Smooth muscle cell (in vitro differentiated cells): ENCODE measurements around the gene QRFP. TPM values are rescaled to one million over a fixed set of nuclear protein-coding genes. Genes with fewer than 3 reads are reported as not detected.

Experiments used
- DNase-seq: peaks from one replicate; lab custom pipeline; 2025; ENCODE audit not compliant: unreplicated experiment; lab: John Stamatoyannopoulos, UW
- H2AFZ ChIP-seq: fragments of 200-600 bp; sonication (generic); 2 replicates; pipeline ENCODE4 v1.6.0; 2016; ENCODE audit warnings: antibody characterized with exemption, low read depth, mild to moderate bottlenecking
- H3F3A ChIP-seq: fragments of 200-600 bp; sonication (generic); 2 replicates; pipeline ENCODE4 v1.6.0; 2017; ENCODE audit warnings: antibody characterized with exemption, low read depth
- H3K27ac ChIP-seq: fragments of 200-600 bp; sonication (generic); 2 replicates; pipeline ENCODE4 v1.5.1; 2016; ENCODE audit warnings: low read depth, mild to moderate bottlenecking
- H3K27me3 ChIP-seq: fragments of 200-600 bp; sonication (generic); 2 replicates; pipeline ENCODE4 v1.6.1; 2016; ENCODE audit warnings: low read depth, mild to moderate bottlenecking
- H3K36me3 ChIP-seq: fragments of 200-600 bp; sonication (generic); 2 replicates; pipeline ENCODE4 v1.5.1; 2016; ENCODE audit warnings: low read depth
- H3K4me1 ChIP-seq: fragments of 200-600 bp; sonication (generic); 2 replicates; pipeline ENCODE4 v1.5.1; 2016; ENCODE audit warnings: low read depth
- H3K4me2 ChIP-seq: fragments of 200-600 bp; sonication (generic); 2 replicates; pipeline ENCODE4 v1.6.0; 2016; ENCODE audit warnings: mild to moderate bottlenecking
- H3K4me3 ChIP-seq: fragments of 200-600 bp; sonication (generic); 2 replicates; pipeline ENCODE4 v1.5.1; 2016; ENCODE audit warnings: mild to moderate bottlenecking
- H3K79me2 ChIP-seq: fragments of 200-600 bp; sonication (generic); 2 replicates; pipeline ENCODE4 v1.6.0; 2016; ENCODE audit warnings: low read depth, mild to moderate bottlenecking
- H3K9ac ChIP-seq: fragments of 200-600 bp; sonication (generic); 2 replicates; pipeline ENCODE4 v1.6.0; 2016; ENCODE audit warnings: low read depth
- H3K9me3 ChIP-seq: fragments of 200-600 bp; sonication (generic); replicated peaks from 2 replicates; pipeline ENCODE4 v1.5.1; 2016; ENCODE audit warnings: low read depth
- H4K20me1 ChIP-seq: fragments of 200-600 bp; sonication (generic); 2 replicates; pipeline ENCODE4 v1.6.0; 2016; ENCODE audit warnings: low read depth
- WGBS: methylation state at CpG from one replicate; pipeline ENCODE4 v1.1.7; 2016; ENCODE audit warnings: low lambda C conversion rate; 5-methylcytosine and 5-hydroxymethylcytosine counted together
- polyA plus RNA-seq: library from polyadenylated mRNA; unstranded; fragments of >200 nt; fragmentation: Nextera tagmentation; extraction: Ambion mirVana; gene quantifications from 2 replicates; pipeline ENCODE4 v1.2.1, GENCODE V29; 2016
- total RNA-seq: library from RNA; depleted of rRNA; stranded (reverse); fragments of >200 nt; gene quantifications from 2 replicates; pipeline ENCODE4 v1.2.3, GENCODE V29; 2014
- TF ChIP-seq, protein P1 (sequence below): fragments of 200-600 bp; sonication (generic); IDR thresholded peaks from 2 replicates; pipeline ENCODE4 v1.5.1; 2017; ENCODE audit warnings: borderline replicate concordance, mild to moderate bottlenecking, antibody characterized with exemption; ENCODE audit not compliant: insufficient read depth, poor library complexity, severe bottlenecking

The QRFP gene
- total and polyA plus RNA-seq, 2 experiments from 2014 or later = 0.15 TPM; not detected in 1

DNA sequence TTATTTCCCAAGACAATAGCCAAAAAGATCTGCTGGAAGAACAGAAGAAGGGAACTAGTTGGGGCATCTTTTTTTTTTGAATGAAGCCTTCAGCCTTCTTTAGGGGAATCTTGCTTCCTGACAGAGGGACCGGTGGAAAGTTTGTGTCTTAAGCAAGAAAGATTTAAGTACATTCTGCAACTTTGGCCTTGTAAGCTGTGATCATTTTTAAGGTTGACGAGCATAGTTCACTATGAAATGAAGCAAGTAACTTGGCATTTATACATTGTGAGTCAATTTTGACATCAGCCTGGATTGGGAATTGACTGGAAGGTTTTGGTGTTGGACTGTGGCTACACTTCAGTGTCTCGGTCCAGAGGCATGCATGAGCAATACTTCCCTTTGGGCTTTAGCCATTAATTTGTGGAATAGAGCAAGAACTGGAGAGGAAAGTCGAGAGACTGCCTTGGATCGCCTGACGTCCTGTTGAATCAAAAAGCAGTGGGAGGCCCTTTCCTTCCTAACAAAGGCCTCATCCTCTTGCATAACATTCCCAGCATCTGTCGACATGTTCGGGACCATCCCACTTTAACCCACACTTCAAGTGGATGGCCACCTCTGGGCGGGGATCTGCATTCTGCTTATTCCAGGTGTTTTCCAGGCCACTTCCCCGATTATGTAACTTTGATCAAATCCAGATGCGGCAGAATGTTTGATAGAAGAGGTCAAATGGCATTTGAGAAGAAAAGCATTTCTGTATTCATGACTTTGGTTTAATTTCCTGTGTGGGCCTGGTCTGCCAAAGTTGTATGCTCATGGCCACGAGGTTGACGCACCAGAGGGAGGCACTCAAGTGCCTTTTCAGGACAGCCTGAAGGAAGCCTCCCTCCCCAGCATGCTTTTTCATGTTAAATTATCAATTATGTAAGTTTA lies 49.0 kb downstream of the QRFP start:
- Histone ChIP-seq H3K27ac (peak overlapping the region; percentile 100), H3K9ac (peak overlapping the region; percentile 92), H3K27me3 (no peaks in the 10 kb centered on the region), H3K4me2 (peak overlapping the region; percentile 82), H2AFZ (no peak overlapping the region), H4K20me1 (peaks cover 91% of the 10 kb centered on the region), H3K9me3 (no peaks in the 10 kb centered on the region), H3K79me2 (peaks cover 75% of the 10 kb centered on the region), H3F3A (peaks cover 63% of the 10 kb centered on the region), H3K4me1 (peaks cover 34% of the 10 kb centered on the region), H3K4me3 (peak overlapping the region; percentile 23), H3K36me3 (no peaks in the 10 kb centered on the region)
- 18% methylated on average over 13 of the region's 13 CpGs for WGBS
- DNase-seq = no peak
- TF ChIP-seq, protein P1, sequence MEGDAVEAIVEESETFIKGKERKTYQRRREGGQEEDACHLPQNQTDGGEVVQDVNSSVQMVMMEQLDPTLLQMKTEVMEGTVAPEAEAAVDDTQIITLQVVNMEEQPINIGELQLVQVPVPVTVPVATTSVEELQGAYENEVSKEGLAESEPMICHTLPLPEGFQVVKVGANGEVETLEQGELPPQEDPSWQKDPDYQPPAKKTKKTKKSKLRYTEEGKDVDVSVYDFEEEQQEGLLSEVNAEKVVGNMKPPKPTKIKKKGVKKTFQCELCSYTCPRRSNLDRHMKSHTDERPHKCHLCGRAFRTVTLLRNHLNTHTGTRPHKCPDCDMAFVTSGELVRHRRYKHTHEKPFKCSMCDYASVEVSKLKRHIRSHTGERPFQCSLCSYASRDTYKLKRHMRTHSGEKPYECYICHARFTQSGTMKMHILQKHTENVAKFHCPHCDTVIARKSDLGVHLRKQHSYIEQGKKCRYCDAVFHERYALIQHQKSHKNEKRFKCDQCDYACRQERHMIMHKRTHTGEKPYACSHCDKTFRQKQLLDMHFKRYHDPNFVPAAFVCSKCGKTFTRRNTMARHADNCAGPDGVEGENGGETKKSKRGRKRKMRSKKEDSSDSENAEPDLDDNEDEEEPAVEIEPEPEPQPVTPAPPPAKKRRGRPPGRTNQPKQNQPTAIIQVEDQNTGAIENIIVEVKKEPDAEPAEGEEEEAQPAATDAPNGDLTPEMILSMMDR = peak; percentile 11

DNA sequence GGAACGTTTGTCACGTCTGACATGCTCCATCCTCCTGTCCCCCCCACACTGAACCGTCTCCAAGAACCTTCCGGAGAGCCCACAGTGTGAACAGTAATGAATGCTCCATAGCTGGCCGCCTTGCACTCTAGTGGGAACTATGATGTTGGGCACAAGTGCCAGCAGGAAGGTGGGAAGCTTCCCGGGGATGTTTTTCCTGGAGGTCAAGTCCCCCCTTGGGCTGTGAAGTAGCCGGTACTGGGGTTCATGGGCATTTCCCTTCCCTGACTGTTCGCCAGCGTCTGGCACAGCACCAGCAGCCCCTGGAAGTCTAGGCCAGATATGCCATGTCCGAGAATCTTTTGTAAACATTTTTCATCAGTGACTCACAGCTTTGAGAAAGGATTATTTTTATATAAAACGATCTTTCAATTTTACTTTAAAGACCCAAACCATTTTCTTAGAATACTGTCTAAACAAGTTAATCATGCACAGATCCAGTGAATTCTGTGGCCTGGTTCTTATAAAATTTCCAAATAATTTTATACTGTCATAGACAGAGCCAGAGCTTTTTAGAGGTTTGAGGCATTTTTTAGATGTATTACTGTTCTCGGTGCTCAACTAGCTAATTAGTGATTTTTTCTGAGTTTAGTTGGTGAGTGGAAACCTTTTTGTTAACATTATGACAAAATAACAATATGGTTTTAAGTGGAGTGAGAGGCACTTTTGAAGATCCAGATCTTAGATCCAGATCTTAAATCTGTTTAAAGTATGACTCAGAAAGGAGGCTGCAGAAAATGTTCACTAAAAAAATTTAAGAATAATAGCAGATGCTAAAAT lies 49.9 kb downstream of the QRFP start:
- H4K20me1 ChIP-seq = peaks cover 91% of the 10 kb centered on the region
- H3K4me1 ChIP-seq = peaks cover 43% of the 10 kb centered on the region
- peaks cover 75% of the 10 kb centered on the region for H3K79me2 ChIP-seq
- peak overlapping the region; percentile 92 for H3K9ac ChIP-seq
- TF ChIP-seq, protein P1 = no peak
- H3K4me3 ChIP-seq = peak overlapping the region; percentile 23
- H3F3A ChIP-seq = peaks cover 63% of the 10 kb centered on the region
- H3K4me2 ChIP-seq = peak overlapping the region; percentile 82
- peak overlapping the region; percentile 100 for H3K27ac ChIP-seq
- H3K27me3 ChIP-seq = no peaks in the 10 kb centered on the region
- no peaks in the 10 kb centered on the region for H3K9me3 ChIP-seq
- DNase-seq = no peak
- H2AFZ ChIP-seq = no peak overlapping the region
- 36% methylated on average over 12 of the region's 12 CpGs for WGBS
- H3K36me3 ChIP-seq = no peaks in the 10 kb centered on the region

DNA sequence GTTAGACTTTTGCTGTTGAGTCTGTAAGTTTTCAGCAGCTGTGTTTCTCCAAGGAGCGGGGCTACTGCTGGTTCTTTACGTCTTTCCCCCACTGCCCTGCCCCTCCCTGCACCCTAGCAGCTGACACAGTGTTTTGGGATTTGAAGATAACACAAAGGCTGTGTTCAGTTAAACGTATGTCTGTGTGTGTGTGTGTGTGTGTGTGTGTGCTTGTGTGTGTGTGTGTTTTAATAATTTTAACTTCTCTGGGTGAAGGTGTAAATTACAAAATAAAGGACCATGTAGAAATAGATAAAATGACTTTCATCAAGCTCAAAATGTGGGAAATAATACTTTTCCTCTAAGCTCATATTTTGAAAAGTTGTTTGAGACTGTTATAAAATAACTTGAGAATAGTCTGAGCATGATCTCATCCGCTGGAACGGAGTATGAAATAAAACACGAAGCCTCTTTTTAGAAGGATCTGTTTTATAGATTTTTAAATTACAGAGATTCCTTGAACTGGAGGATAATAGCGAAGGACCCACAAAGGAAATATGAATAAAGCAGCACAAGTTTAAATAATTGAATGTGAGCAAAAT lies 50.6 kb downstream of the QRFP start:
- no peak for DNase-seq
- 31% methylated on average over 7 of the region's 7 CpGs for whole genome bisulfite sequencing
- peak overlapping the region; percentile 23 for H3K4me3 ChIP-seq

More for the DNA sequence above, 50.6 kb downstream of the QRFP start:
- TF ChIP-seq, protein P1 = no peak
- peak overlapping the region; percentile 92 for H3K9ac ChIP-seq
- peaks cover 75% of the 10 kb centered on the region for H3K79me2 ChIP-seq
- H3K27me3 ChIP-seq = no peaks in the 10 kb centered on the region
- peak overlapping the region; percentile 82 for H3K4me2 ChIP-seq
- H3K27ac ChIP-seq = peak overlapping the region; percentile 100
- H3K9me3 ChIP-seq = no peaks in the 10 kb centered on the region
- no peak overlapping the region for H2AFZ ChIP-seq
- H3F3A ChIP-seq = peaks cover 63% of the 10 kb centered on the region
- H3K4me1 ChIP-seq = peaks cover 45% of the 10 kb centered on the region
- H3K36me3 ChIP-seq = no peaks in the 10 kb centered on the region
- peaks cover 91% of the 10 kb centered on the region for H4K20me1 ChIP-seq
